Glomerular endothelial cell (primary cell): ENCODE data around the gene ZNF503. TPM values are rescaled to one million over a fixed set of nuclear protein-coding genes. Genes with fewer than 3 reads are reported as not detected.

Experiments used
- DNase-seq: peaks from one replicate; pipeline ENCODE4 v3.0.0-alpha.2; 2011; ENCODE audit warnings: low read depth, low spot score; ENCODE audit errors: extremely low read depth
- total RNA-seq: library from RNA; depleted of rRNA; stranded (reverse); fragments of >200 nt; gene quantifications from 2 replicates; pipeline ENCODE4 v1.2.3, GENCODE V29; 2015

ZNF503 gene
- total RNA-seq, 1 donor from 2014 or later = 14.8 TPM

- no peak for DNase-seq
These were observed 29.9 kb upstream of the ZNF503 start, which contains the start of gene LRMDA for GRCh38 chr10:75431180-75432111. Gene LRMDA (plus strand): TSS chr10:75431624.

- no peak for DNase-seq
These were observed 28.6 kb upstream of the ZNF503 start for GRCh38 chr10:75430000-75430763.

- DNase-seq = no peak
These were observed 27.7 kb upstream of the ZNF503 start for GRCh38 chr10:75429159-75429827.

DNA sequence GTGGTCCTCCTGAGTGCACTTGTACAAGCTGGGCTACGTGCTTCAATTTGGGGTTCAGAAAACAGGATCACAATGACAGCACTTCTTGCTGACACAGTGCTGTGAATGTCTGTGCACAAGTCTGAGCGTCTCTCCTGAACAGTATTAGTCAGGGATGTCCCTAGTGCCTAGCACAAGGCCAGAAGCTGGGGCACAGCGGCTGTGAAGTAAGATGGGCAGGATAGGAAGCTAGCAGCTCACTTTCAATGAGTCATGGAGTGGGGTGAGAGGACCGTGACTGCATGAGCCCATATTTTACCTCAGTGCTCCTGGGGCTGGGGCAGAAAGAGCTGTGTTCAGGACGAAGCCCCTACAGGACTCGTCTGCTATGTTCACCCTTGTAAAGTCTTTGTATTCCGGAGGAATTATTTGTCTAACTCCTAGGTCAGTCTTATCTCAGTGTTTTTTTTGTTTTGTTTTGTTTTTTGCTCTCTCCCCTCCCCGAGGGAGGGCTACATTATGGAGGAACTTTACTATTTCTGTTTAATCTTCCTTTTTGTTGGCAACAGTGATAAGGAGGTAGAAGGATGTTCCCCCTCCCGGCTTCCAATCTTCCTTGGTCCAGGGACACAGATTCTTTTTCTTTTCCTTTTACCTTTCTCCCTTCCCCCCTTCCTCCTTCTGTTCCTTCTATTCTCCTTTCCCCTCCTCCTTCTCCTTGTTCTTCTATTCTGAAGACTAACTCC is 27.0 kb upstream of the ZNF503 start:
- DNase-seq = no peak

DNA sequence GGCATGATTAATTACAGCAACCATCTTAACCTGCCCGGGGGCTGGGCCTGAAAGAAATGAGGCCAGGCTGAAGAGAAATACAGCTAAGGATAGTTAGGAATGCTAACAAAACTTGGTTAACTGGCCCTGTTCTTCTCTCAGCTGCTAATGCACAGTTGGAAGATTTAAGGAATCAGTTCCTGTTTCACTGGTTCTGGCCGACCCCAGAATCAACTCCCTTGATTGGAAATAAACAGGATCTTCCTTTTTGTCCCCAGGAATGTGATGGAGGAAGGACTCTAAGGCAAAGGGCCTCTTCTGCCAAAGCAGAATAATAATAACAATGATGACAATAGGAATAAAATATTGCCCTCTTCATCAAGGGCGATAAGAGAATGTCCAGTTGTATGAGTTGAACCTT is 26.4 kb upstream of the ZNF503 start:
- DNase-seq = no peak

- DNase-seq = no peak
These were observed 25.3 kb upstream of the ZNF503 start for GRCh38 chr10:75426880-75427279.

DNA sequence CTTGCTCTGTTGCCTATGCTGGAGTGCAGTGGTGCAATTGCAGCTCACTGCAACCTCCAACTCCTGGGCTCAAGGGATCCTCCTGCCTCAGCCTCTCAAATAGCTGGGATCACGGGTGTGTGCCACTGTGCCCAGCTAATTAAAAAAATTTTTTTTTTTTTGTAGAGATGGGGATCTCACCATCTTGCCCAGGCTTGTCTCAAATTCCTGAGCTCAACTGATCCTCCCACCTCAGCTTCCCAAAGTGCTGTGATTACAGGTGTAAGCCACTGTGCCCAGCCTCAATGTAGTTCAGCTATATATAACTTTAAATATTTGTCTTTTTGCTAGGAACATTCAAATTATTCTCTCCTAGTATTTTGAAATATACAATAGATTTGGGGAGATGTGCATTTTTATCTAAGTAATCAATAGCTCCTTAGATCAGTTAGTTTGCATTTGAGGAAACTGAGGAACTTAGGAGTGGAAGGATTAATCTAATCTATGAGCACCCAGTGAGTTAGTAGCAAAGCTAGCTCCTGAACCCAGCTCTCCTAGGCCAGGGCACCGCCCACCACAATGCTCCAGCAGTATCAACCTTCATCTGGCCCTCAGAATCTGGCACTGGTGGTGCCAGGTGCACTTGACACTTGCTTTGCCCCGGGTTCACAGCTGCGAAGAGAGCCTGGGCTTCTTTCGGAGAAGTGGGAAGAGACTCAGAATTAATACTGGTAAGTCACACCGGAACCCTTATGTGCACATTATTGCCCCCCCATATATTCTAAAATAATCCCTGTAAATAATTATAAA is 23.9 kb upstream of the ZNF503 start:
- no peak for DNase-seq

DNA sequence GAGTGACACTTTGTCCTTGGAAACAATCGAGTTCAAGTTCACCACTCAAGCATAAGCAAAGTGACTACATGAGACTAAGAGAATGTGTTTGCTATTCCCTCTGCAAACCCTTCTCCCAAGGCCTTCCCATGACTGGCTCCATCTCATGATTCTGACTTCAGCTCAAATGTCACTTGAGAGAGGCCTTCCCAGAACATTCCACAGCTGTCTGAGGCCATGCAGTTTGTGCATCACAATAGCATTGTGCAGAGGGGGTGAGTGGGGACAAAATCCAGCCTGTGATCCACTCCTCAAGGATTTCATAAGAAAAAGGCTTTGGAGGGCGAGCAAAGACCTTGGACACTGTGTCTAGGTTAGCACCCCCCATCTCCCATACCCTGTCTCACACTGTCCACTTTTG is 23.0 kb upstream of the ZNF503 start:
- DNase-seq = no peak

GRCh38 chr10:75422913-75423312 is 21.3 kb upstream of the ZNF503 start:
- no peak for DNase-seq

- DNase-seq = no peak
These were observed 17.1 kb upstream of the ZNF503 start for GRCh38 chr10:75418712-75419111.

DNA sequence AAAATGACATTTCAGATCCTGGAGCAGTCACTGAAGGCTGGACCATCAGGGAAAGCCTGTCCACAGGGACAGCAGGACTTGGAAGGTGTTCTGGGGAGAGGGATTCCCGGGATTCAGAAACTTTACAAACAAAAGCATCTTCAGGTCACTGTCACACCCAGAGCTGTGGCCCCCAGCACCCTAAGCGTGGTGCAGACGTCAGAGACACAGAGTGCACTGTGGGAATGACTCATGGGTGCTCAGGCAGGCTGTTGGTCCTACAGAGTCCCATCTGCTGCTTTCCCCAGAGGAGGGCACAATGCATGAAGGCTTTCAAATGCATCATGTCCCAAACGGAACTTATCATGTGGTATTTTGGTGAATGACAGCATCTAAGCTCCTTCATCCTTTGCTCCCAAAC is 16.7 kb upstream of the ZNF503 start:
- no peak for DNase-seq

DNA sequence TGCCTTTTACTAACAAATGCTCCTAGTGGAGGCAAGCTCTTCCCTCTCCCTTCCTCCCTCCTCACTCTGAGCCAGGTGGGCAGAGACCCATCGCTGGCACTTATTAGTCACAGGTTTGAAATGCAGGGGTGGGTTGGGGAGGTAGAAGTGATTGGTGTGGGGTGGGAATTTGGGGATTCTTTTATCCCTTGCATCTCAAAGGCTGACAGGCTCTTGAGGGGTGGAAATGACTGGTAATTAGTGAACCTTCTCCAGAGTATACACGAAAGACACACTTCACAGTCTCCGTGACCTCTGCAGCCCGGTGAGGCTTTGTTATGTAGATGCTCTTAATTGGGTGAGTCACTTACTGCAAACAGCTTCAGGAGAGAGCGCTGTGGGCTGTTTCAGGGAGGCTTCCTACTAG is 16.0 kb upstream of the ZNF503 start:
- no peak for DNase-seq

GRCh38 chr10:75414527-75414926 is 13.0 kb upstream of the ZNF503 start:
- no peak for DNase-seq

GRCh38 chr10:75410132-75411005 is 8.8 kb upstream of the ZNF503 start:
- no peak for DNase-seq

DNA sequence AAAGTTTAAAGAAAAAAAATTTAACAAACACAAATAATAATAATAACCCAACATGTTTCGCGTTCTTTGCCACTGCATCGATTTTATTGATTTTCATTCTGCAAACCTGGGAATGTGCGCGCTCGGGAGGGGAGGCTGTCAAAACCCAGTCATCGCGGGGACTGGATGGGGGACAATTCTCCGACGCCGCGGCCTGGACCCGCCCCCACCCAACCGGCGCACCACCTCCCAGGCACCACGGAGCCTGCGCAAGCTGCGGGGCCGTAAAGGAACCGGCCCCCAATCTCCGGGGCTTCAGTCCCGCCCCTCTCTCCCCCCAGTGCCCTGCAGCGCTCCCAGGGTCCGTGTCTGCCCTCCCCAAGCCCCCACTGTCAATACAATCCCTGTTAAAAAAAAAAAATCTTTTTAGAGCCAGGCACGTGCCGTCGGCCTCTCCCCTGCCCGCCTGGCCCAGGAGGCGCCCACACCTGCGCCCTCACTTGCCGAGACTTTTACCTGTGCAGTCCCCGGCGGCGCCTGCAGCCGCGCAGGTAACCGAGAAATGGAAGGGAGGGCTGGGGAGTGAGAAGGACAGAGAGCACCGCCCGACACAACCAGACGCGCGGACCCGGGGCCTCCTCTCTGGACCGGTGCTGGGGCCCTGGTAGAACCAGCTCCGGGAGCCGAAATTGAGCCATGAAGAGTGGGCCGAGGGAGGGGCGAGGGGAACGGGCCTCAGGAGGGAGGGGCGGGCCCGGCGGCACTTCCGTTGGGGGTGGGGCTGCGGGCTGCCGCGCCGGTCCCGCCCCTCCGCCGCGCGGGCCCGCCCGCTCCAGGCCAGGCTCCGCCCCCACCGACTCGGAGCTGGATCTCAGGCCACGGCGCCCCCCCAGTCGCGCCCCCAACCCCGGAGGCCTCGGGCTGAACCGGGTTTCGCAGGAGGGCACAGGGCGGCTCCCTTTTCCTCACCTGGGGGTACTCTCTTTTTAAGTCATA is 7.6 kb upstream of the ZNF503 start:
- DNase-seq = no peak

GRCh38 chr10:75408509-75408875 is 6.9 kb upstream of the ZNF503 start:
- DNase-seq = no peak

DNA sequence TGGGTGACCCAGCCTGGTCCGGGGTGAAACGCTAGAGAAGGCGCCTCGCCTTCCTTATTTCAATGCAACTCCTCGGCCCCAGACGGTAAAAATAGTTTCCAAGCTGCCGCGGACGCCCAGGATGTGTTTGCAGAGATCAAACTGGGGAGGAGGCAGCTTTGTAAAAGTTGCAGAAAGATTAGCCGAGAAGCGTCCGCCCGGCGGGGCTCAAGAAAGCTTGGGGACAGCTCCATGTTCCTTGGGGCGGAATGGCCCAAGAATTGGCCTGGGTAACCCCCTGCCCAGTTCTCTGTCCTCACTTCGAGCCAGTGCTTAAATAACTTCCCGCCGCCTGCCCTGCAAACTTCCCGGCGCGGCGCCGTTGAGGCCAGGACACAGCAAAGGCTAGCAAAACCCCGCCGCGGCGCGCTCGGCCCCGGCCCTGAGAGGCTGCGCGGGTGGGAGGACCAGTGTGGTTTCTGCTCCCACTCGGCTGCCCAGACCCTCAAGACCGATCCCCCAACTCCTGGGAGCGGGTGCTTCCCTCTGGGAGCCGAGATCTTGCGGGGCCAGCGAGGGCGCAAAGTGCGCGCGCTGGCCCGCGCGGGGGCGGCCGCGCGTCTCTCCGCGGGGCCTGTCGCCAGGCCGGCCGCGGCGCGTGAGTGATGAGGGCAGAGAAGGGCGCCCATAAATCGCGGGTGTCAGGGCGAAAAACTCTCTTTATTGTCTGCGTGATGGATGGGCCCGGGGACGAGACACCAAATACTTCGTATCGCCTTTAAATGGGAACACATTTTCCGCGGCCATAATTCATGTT is 6.3 kb upstream of the ZNF503 start:
- no peak for DNase-seq
